Neural crest cell (in vitro differentiated cells): ENCODE results near the gene LRRK1. TPM values are rescaled to one million over a fixed set of nuclear protein-coding genes. Genes with fewer than 3 reads are reported as not detected.
A peak's percentile ranks its signal among the peaks of the same experiment; 100 is the strongest.

Experiments
- DNase-seq: peaks from one replicate; pipeline ENCODE4 v3.0.0; 2021; ENCODE audit warnings: low read depth, mixed read lengths, low spot score
- H3K27ac Mint-ChIP-seq: one replicate; pipeline ENCODE4 v1.8.0; 2021; ENCODE audit warnings: mild to moderate bottlenecking, mixed read lengths; ENCODE audit not compliant: unreplicated experiment
- H3K27me3 Mint-ChIP-seq: 2 replicates; pipeline ENCODE4 v1.8.0; 2021; ENCODE audit warnings: low read depth, mild to moderate bottlenecking, mixed read lengths
- H3K36me3 Mint-ChIP-seq: 2 replicates; pipeline ENCODE4 v1.8.0; 2021; ENCODE audit warnings: low read depth, mild to moderate bottlenecking, mixed read lengths
- H3K4me1 Mint-ChIP-seq: 2 replicates; pipeline ENCODE4 v1.8.0; 2021; ENCODE audit warnings: mixed read lengths
- H3K4me3 Mint-ChIP-seq: one replicate; pipeline ENCODE4 v1.8.0; 2021; ENCODE audit warnings: mild to moderate bottlenecking, mixed read lengths
- H3K9me3 Mint-ChIP-seq: 2 replicates; pipeline ENCODE4 v1.8.0; 2021; ENCODE audit warnings: mixed read lengths
- total RNA-seq: library from RNA; stranded (reverse); gene quantifications from 2 replicates; pipeline ENCODE4 v1.2.1, GENCODE V29; 2021
- TF ChIP-seq, protein P1 (sequence below): fragments of 200-600 bp; sonication (generic); conservative IDR thresholded peaks from 2 replicates; pipeline ENCODE4 v1.5.0; 2021; ENCODE audit warnings: antibody characterized with exemption, mild to moderate bottlenecking

The LRRK1 gene
- total RNA-seq, 1 donor from 2014 or later = 1.7 TPM

DNA sequence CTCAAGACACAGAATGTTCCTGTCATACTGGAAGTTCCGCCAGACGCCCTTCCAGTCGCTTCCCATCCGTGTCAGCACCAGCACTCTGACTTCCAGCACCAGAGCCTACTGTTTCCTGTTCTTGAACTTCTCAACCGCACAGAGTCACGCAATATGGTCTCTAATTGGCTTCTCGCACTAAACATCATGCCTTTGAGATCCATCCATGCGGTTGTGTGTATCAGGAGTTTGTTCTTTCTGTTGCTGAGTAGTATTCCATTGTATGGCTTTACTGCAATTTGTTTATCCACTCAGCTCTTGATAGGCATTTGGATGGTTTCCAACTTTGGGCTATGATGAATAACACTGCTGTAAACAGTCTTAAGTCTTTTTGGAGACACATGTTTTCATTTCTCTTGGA, 112.1 kb downstream of the LRRK1 start:
- Mint-ChIP-seq H3K4me1 (peaks cover 18% of the 10 kb centered on the region), H3K36me3 (peaks cover 8% of the 10 kb centered on the region), H3K27me3 (peaks cover 2% of the 10 kb centered on the region), H3K9me3 (peaks cover 8% of the 10 kb centered on the region), H3K4me3 (no peak overlapping the region), H3K27ac (no peak overlapping the region)
- TF ChIP-seq, protein P1, sequence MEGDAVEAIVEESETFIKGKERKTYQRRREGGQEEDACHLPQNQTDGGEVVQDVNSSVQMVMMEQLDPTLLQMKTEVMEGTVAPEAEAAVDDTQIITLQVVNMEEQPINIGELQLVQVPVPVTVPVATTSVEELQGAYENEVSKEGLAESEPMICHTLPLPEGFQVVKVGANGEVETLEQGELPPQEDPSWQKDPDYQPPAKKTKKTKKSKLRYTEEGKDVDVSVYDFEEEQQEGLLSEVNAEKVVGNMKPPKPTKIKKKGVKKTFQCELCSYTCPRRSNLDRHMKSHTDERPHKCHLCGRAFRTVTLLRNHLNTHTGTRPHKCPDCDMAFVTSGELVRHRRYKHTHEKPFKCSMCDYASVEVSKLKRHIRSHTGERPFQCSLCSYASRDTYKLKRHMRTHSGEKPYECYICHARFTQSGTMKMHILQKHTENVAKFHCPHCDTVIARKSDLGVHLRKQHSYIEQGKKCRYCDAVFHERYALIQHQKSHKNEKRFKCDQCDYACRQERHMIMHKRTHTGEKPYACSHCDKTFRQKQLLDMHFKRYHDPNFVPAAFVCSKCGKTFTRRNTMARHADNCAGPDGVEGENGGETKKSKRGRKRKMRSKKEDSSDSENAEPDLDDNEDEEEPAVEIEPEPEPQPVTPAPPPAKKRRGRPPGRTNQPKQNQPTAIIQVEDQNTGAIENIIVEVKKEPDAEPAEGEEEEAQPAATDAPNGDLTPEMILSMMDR = no peak
- peak; percentile 0 for DNase-seq

DNA sequence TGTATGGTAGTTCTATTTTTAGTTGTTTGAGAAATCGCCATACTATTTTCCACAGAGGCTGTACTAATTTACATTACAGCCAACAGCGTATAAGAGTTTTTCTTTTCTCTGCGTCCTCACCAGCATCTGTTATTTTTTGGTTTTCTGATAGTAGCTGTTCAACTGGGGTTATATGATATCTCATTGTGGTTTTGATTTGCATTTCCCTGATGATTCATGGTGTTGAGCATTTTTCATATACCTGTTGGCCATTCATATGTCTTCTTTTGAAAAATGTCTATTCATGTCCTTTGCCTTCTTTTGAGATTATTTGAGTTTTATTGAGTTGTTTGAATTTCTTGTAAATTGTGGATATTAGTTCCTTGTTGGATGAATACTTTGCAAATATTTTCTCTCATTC, 114.6 kb downstream of the LRRK1 start:
- peaks cover 14% of the 10 kb centered on the region for H3K36me3 Mint-ChIP-seq
- TF ChIP-seq, protein P1 = no peak
- H3K4me1 Mint-ChIP-seq = peaks cover 3% of the 10 kb centered on the region
- no peak for DNase-seq
- H3K27ac Mint-ChIP-seq = no peak overlapping the region
- no peak overlapping the region for H3K4me3 Mint-ChIP-seq
- no peaks in the 10 kb centered on the region for H3K27me3 Mint-ChIP-seq
- peaks cover 8% of the 10 kb centered on the region for H3K9me3 Mint-ChIP-seq

DNA sequence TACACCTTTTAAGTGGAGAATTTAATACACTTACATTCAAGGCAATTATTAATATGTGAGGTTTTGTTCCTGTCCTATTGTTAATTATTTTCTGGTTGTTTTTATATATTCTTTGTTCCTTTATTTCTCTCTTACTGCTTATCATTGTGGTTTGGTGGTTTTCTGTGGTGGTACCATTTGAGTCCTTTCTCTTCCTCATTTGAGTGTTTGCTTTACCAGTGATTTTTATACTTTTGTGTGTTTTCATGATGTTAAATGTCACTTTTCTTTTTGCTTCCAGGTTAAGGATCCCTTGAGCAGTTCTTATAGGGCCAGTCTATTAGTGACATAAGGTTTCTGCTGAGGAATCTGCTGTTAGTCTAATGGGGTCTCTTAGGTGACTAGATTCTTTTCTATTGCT, 116.5 kb downstream of the LRRK1 start:
- Mint-ChIP-seq H3K9me3 (peaks cover 8% of the 10 kb centered on the region), H3K27ac (no peak overlapping the region), H3K27me3 (no peaks in the 10 kb centered on the region), H3K4me1 (no peaks in the 10 kb centered on the region), H3K4me3 (no peak overlapping the region), H3K36me3 (peaks cover 14% of the 10 kb centered on the region)
- DNase-seq = no peak
- TF ChIP-seq, protein P1 = no peak

DNA sequence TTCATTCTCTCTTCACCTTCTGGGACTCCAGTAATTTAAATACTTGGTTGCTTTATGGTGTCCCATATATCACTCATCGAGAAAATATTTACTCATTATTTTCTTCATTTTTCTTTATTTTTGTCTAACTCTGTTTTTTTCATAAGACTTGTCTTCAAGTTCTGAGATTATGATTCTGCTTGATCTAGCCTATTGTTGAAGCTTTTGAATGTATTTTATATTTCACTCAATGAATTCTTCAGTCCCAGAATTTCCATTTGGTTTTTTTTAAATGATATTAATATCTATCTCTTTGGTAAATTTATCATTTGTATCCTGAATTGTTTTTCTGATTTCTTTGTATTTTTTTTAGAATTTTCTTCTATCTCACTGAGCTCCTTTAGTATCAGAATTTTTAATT, 117.0 kb downstream of the LRRK1 start:
- H3K36me3 Mint-ChIP-seq = peaks cover 14% of the 10 kb centered on the region
- H3K27me3 Mint-ChIP-seq = no peaks in the 10 kb centered on the region
- peaks cover 8% of the 10 kb centered on the region for H3K9me3 Mint-ChIP-seq
- no peaks in the 10 kb centered on the region for H3K4me1 Mint-ChIP-seq
- H3K4me3 Mint-ChIP-seq = no peak overlapping the region
- DNase-seq = no peak
- H3K27ac Mint-ChIP-seq = no peak overlapping the region
- TF ChIP-seq, protein P1 = no peak

DNA sequence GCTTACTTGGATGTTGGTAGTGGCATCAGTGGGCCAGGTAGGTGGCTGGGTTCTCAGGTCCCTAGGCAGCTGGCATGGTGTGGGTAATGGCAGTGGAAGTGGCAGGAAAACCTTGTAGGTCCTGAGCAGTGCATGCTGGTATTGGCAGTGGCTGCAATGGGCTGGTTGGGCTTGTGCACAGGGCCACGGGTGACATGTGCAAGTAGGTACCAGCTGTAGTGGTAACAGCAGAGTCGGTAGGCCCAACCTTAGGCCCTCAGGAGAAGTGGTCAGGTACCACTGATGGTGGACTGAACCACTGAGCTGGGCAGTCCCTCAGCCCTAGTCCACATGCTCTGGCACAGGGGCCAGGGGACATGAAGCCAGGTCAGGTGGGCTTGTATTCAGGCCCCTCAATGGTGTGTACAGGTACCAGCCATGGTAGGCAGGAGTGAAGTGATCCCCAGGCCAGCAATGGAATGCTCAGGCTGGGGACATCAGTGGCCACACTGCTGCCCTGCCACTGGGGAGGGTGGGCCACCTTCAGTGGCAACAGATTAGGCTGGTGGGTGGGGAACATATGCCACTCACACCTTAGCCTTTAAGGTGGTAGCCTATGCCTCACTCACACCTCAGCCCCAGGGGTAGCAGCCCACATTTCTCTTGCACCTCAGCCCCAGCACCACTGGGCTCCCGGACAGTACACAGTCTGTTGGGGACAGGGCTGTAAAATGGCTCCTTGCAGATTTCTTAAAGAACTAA, 118.1 kb downstream of the LRRK1 start:
- peaks cover 14% of the 10 kb centered on the region for H3K36me3 Mint-ChIP-seq
- H3K9me3 Mint-ChIP-seq = peaks cover 8% of the 10 kb centered on the region
- no peak for DNase-seq

More for the DNA sequence above, 118.1 kb downstream of the LRRK1 start:
- TF ChIP-seq, protein P1 = no peak
- H3K4me3 Mint-ChIP-seq = no peak overlapping the region
- H3K4me1 Mint-ChIP-seq = no peaks in the 10 kb centered on the region
- no peaks in the 10 kb centered on the region for H3K27me3 Mint-ChIP-seq
- no peak overlapping the region for H3K27ac Mint-ChIP-seq
